NCI-H1417 treated with DMSO at 0.1 percent for 48 hours (cell line): ENCODE data around the gene C14orf119.
"Not testable (repeated sequence)": the region's sequence is repeated elsewhere in the genome, so short reads cannot be mapped to it uniquely, and the experiment has no call there.

Source experiments
- DNase-seq: peaks from one replicate; lab custom pipeline; 2025; lab: John Stamatoyannopoulos, UW

The C14orf119 gene

GRCh38 chr14:23089498-23090253 lies 5.6 kb upstream of the C14orf119 start:
- DNase-seq = no peak

GRCh38 chr14:23090254-23090636 lies 5.1 kb upstream of the C14orf119 start:
- no peak for DNase-seq

DNA sequence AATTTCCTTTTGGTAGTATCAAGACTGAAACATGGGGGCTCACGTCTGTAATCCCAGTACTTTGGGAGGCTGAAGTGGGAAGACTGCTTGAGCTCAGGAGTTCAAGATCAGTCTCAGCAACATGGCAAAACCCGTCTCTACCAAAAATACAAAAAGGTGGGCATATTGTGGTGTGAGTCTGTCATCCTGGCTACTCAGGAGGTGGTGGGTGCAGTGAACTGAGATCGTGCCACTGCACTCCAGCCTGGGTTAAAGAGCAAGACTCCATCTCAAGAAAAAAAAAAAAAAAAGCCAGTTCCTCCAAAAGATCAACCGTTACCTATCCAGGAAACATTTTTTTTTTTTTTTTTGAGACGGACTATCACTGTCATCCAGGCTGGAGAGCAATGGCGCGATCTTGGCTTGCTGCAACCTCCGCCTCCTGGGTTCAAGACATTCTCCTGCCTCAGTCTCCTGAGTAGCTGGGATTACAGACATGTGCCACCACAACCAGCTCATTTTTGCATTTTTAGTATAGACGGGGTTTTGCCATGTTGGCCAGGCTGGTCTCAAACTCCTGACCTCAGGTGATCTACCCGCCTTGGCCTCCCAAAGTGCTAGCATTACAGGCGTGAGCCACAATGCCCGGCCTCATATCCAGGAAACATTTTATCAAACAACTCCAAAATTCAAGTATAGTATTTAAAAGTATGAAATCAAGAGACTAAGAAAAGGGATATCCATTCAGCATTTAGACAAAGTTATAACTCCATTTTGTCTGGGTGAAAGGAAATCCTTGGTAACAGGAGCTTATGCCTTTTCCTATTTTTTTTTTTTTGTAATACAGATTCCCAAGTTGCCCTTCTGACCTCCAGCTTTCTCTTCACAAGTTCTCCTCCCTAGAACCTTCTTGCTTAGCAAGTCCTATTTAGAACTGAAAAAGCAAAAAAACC lies 3.7 kb upstream of the C14orf119 start:
- no peak for DNase-seq

DNA sequence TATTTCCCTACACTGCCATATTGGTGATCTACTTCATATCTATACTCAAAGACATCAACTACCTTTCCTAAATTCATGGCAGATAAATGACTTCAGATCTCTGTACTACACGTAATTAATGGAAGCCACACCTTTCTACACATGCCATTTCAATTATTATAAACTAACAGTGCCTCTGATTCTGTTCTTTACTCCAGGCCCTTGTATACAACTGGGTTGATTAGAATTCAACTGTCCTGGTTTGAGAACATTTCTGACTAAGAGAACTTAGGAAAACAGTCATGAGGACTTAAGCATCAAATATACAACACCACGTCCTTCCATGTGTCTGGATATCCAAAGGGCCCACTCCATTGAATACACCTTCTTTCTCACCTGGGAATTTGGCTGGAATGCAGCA lies 2.2 kb upstream of the C14orf119 start:
- no peak for DNase-seq

DNA sequence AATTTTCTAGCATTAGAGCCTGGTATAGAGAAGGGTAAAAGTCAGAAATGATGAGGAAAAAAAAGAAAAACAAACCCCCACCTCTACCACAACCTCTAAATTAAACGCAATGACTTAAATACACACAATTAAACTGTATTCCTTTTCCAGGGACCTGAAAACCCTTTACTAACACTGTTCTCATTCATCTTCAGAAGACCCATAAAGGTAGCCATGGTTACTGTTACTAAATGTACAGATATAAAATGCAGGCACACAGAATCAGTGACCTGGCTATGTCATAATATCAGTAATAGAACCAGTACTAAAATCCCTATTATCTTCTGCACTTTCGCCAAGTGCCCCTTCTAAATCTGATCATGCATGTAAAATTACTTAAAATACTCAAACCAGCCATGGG lies 1.8 kb upstream of the C14orf119 start:
- DNase-seq = no peak

- no peak for DNase-seq
These were observed 1.2 kb upstream of the C14orf119 start for GRCh38 chr14:23093991-23094665.

GRCh38 chr14:23094666-23095195 lies 574 bp upstream of the C14orf119 start, which contains the start of gene ACIN1:
Gene ACIN1, minus strand, starts transcription at chr14:23095136. Its CDS starts 24 bp downstream, at chr14:23095112.
- no peak for DNase-seq

GRCh38 chr14:23097786-23098185 lies 2.5 kb downstream of the C14orf119 start:
- DNase-seq = no peak

GRCh38 chr14:23099212-23099861 lies 4.0 kb downstream of the C14orf119 start:
- DNase-seq = no peak

- DNase-seq = no peak
These were observed 6.1 kb downstream of the C14orf119 start for GRCh38 chr14:23101213-23101970.

DNA sequence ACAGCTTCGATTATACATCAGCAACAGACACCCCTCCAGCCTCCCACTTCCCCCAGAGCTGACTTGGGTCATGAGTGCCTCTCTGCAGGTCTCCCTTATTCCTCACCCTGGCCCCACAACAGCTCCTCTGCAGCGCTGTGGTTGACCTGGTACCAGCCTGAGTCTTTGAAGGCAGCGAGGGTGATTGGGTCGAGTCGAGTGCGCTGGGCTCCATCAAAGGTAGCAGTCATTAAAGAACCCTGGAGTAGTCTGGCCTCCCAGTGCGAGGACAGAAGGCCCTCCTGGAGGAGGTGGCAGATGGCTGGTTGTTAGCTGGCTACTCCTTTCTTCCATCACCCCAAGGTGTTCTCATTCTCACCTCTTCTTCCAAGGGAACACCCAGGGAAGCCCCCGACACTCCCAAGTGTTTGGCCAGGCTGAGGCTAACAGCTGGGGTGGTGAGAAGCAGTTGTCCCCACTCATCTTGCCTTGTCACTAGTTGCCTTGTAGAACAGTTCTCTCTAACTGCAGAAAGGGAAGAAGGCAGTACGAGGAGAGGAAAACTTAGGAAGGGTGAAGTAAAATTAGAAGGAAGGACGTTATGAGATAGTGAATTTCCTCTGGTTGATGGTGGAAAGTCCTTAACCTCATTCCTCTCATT lies 6.8 kb downstream of the C14orf119 start:
- DNase-seq = no peak

GRCh38 chr14:23102801-23103200 lies 7.5 kb downstream of the C14orf119 start:
- no peak for DNase-seq

DNA sequence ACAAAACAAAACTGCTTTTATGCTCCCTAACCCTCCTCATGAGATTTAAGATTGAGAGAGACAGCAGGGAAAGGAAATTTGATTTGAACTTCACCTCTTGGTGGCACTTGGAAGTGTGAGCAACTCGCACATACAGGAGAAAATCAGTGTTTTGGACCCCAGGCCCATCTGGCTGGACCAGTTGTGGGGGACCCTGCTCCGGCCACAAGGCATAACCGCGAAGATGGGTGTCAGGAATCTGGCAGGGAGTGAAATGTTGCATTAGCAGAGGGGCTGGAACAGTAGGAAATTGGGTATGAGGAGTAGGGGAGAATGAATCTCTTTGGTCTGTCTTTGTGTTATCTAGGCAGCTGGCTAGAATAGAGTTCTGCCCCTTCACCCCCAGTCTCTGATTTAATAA lies 8.3 kb downstream of the C14orf119 start:
- no peak for DNase-seq

- DNase-seq = no peak
These were observed 8.8 kb downstream of the C14orf119 start for GRCh38 chr14:23104070-23104590.

GRCh38 chr14:23104591-23105347 lies 9.5 kb downstream of the C14orf119 start, which contains the start of gene CIROP:
Gene CIROP, minus strand, starts transcription at chr14:23104989. Its CDS starts 69 bp downstream, at chr14:23104920.
- DNase-seq = no peak

DNA sequence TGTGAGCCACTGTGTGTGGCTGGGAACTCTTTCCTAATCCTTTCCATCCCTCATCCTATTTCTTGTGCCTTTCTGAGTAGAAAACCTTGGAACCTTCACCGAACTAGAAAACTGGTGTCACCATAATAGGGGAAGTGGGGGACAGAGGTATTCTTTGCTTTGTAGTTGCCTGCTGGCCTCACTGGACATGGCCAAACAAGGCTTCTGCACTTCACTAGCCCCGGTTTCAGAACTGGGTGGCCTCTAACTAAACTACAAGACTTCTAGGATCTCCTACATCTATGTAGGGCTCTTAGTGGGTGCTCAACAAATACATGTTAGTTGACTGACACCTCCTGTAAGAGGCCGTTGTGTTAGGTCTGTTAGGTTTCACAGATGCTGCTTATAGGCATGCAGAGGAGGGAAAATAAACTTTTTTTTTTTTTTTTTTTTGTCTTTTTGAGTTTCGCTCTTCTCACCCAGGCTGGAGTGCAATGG lies 10.1 kb downstream of the C14orf119 start:
- no peak for DNase-seq

DNA sequence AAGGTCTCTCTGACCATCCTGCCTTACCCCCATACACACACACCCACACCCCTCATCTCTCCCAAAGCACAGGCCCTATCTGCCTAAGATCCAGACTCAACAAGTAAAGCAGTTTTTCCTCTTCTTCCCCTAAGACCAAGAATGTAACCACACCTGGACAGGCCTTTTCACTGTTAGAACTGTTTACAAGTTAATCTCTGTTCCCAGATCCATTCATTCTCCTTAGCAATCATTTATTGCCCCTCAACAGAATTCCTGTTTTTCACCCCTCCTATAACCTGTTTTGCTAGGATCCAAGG lies 11.4 kb downstream of the C14orf119 start:
- no peak for DNase-seq

DNA sequence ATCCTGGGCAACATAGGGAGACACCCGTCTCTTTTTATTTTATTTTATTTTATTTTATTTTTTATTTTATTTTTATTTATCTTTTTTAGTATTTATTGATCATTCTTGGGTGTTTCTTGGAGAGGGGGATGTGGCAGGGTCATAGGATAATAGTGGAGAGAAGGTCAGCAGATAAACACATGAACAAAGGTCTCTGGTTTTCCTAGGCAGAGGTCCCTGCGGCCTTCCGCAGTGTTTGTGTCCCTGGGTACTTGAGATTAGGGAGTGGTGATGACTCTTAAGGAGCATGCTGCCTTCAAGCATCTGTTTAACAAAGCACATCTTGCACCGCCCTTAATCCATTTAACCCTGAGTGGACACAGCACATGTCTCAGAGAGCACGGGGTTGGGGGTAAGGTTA lies 12.3 kb downstream of the C14orf119 start:
- DNase-seq = not testable (repeated sequence)

DNA sequence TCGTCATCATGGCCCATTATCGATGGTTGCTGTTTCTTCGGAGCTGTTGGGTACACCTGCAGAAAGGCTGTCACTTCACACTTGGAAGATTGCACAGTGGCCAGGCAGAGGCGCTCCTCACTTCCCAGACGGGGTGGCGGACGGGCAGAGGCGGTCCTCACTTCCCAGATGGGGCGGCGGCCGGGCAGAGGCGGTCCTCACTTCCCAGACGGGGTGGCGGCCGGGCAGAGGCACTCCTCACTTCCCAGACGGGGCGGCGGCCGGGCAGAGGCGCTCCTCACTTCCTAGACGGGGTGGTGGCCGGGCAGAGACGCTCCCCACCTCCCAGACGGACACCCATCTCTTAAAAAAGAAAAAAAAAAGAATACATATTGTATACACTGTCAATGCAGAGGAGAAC lies 12.9 kb downstream of the C14orf119 start:
- not testable (repeated sequence) for DNase-seq
